ENCODE data around the gene PRR23E.

Gene PRR23E

DNA sequence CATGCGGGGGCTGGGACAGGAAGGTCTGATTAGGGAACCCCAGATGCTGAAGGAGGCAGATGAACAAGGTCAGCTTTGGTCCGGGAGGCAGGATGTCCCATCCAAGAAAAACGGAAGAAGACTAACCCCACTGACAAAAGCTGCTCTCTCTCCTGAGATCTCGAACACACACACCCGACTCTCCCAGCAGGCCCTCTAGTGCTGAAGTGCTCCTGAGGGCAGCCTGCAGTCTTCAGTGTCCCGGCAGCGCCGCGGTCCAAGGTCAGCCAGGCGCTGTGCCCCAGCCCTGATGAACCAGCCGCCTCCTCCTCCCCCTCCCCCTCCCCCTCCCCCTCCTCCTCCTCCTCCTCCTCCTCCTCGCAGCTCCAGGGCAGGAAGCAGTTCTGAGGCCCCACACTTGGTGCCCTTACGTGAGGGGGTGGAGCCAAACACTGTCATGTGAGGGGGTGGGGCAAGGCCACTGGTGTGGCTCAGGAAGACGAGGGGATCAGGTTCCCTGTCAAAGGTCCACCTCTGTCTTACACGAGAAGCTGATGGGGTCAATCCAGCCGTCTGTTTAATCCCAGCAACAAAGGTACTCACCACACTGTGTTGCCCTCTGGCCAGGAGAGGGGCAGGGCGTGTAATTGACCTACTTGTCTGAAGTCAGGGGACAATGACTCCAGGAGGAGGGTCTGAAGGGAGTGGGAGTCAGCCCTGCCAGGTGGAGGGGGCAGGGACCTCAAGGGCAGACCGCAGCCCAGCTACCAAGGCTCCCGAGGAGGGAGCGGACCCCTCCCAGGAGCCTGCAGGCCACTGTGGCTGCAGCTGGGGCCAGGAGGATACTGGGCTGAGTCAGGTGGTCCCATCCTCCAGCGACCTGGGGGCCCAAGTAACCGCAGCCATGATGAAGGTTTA is 34.3 kb downstream of the PRR23E start:
- DNase-seq (ENCODE audit: low read depth in 2 of 2) = no peak

DNA sequence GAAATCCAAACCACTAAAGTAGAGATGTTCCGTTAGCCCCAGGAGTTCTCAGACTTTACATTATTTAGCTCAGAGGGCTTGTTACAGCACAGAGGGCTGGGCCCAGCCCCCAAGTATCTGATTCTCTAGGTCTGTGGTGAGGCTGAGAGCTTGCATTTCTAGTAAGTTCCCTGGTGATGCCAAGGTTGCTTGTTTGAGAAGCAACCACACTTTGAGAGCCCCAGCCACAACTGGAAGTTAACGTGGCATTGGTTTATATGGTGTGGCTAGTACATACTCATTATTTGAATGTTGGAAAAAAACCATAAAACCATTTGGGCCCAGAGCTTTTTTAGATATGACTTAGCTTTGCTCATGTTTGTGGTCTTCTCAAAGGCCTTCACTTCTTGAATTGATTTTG is 35.9 kb downstream of the PRR23E start:
- no peak for DNase-seq (ENCODE audit: low read depth in 2 of 2)

DNA sequence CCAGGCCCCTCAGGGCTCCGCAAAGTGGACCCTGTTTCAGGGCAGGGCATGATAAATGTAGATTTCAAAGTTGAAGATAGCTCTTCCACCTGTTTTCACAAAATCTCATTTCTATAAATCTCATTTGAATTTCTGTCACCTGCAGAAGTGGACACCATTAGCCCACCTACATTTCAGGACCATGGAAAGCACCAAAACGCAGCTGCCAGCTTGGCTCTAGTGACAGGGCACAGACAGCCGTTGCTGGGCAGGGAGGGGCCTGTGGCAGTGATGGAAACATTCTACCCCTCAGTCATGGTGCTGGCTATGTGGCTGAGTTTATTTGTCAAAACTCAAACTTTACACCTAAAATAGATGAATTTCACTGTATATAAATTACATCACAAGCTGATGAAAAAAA is 40.4 kb downstream of the PRR23E start:
- DNase-seq (ENCODE audit: low read depth in 2 of 2) = no peak

DNA sequence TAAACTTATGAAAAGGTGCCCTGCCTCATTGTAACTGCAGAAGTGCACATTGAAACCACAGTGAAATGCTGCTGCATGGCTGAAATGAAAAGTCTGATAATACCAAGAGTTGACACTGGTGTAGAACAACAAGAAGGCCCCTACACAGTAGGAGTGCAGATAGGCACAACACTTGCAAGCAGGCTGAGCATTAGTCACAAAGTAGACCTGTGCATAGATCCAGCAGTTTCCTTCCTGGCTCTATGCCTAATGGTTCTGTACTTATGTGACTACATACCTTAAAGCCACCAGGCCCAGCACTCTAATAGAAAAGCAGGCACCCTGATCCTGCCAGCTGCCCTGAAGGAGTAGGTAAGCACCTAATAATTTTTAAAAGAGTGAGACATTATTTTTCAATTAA is 41.8 kb downstream of the PRR23E start:
- DNase-seq (ENCODE audit: low read depth in 2 of 2) = no peak

DNA sequence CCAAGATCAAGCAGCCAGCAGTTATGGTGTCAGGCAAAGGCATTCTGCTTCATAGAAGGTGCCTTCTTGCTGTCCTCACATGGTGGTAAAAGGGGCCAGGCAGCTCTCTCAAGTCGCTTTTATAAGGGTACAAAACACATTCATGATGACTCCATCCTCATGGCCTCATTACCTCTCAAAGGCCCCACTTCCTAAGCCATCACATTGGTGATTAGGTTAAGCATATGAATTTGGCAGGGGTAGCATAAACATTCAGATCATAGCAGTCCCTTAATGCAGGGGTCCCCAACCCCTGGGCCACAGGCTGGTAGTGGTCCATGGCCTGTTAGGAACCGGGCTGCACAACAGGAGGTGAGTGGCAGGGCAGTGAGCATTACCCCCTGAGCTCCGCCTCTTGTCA is 42.8 kb downstream of the PRR23E start:
- no peak for DNase-seq (ENCODE audit: low read depth in 2 of 2)

DNA sequence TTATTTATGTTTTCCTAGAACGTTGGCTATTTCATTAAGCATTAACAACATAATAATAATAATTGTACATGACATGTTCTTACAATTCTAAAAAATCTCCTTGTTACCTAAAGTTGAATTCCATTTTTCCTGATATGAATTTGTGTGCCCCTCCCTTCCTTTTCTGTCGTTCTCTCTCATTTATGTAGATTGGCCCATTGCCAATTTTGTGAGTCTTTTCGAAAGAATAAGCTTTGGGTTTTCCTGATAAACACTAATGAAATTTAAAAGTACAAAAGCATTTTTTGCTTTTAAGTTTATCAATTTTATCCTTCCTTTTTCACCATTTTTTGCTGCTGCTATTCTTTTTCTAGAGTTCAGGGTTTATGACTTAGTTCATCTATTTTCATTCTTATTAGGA is 44.9 kb downstream of the PRR23E start:
- DNase-seq (ENCODE audit: low read depth in 2 of 2) = no peak

DNA sequence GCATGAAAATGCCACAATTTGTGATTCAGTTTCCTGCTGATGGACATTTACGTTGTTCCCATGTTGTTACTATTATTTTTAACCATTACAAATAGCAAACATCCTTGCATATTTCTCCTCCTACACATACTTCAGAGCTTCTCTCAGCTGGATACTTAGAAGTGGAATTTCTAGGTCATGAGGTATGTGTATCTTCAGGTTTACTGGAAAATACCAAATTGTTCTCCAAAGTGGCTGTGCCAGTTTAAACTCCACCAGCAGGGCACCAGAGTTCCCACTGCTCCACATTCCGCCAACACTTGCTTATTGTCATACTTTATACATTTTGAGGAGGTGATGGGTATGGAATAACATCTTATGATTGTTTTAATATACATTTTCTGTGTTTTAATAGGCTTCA is 45.7 kb downstream of the PRR23E start:
- no peak for DNase-seq (ENCODE audit: low read depth in 2 of 2)

DNA sequence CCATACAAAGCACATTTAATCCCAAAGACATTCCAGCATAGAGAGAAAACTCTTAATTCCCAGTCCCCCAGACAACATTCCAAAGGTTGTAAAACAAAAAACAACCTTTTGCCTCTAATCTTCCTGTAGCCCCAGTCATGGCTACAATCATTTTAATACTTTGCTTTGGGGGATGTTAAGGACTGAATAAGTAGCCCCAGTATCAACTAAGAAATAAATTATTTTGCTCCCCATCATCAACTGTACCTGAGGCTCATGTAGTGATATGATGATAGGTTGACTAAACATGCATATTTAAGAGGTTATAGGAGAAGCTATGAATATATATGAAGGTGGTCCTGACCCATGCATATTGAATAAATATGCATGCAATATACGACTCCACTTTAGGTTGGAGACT is 54.4 kb downstream of the PRR23E start:
- no peak for DNase-seq (ENCODE audit: low read depth in 2 of 2)
